Measurements from ENCODE around the gene MUC13.
A peak's percentile ranks its signal among the peaks of the same experiment; 100 is the strongest.

MUC13 gene

DNA sequence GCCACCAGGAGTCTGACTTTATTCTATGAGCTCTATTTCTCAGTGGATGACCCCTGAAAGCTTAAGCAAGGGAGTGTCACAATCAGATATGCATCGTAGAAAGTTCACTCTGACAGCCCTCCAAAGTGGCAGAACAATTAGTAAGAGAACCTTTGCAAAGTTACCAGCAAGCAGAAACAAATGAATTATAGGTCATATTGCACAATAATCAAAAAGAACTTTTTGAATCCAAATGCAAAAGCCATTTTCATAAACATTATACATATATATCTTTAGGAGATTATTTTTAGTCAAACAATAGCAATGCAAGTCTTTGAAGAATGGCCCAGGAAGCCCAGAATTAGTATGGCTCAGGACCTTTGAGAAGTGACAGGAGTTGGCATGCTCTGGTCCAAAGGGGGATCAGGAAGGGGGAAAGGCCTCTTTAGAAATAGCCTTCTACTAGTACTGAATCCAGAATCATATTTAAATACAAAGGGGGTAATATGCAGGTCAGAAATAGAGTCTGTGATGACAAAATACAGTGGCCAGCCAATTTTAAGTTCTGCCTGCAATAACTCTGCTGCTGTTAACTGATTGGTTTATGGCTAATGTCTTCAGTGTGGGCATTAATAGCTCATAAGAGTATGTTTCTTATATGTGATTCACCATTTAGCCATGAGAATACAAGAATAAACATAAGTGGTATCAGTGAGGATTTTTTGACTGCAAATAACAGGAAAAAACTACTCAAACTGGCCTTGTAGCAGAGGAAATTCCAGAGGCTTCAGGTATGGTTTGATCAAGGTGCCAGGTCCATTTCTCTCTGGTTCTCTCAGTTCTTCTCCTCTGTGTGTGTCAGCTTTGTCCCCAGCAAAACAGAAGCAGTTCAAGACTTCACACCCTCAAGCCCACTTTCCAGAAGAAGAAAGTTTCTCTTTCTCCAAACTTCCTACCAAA is 30.4 kb downstream of the MUC13 start:
- peaks cover 4 to 5% of the 10 kb centered on the region in 2 donors for H3K4me1 Mint-ChIP-seq
- ATAC-seq (replicated peaks), result no peak
- H3K27ac Mint-ChIP-seq, result no peak overlapping the region
- H3K4me3 Mint-ChIP-seq, result no peak overlapping the region
- no peaks in the 10 kb centered on the region for H3K9me3 Mint-ChIP-seq
- DNase-seq, result no peak
- no peaks in the 10 kb centered on the region for H3K36me3 Mint-ChIP-seq
- H3K27me3 Mint-ChIP-seq, result peaks cover 20 to 32% of the 10 kb centered on the region in 2 donors

DNA sequence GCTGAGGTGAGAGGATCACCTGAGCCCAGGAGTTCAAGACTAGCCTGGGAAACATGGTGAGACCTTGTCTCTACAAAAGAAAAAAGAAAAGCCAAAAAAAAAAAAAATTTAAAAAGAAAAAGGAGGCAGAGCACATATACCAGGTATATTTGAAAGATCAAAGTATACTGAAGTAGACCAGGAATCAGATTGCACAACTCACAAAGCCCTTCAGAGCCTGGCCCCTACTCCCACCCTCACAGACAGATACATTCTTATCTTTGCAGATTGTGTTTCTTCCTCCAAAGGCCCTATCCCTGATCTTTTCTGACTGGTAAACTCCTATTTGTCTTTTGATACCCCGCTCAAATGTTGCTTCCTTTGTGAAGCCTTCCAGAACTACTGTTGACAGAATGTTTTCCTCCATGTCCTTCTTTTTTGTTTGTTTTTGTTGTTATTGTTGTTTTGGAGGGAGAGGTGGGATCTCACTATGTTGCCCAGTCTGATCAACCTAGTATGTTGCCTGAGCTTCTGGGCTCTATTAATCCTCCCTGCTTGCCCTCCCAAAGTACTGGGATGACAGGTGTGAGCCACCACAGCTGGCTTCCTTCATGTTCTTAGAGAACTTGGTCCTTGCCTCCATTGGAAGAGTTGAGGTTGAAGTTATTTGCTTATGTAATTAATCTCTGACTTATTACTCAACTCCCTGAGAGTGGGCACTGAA is 37.6 kb downstream of the MUC13 start:
- H3K9me3 Mint-ChIP-seq, result no peaks in the 10 kb centered on the region
- H3K27me3 Mint-ChIP-seq, result peaks cover 5 to 16% of the 10 kb centered on the region in 2 donors
- H3K4me3 Mint-ChIP-seq, result no peak overlapping the region

DNA sequence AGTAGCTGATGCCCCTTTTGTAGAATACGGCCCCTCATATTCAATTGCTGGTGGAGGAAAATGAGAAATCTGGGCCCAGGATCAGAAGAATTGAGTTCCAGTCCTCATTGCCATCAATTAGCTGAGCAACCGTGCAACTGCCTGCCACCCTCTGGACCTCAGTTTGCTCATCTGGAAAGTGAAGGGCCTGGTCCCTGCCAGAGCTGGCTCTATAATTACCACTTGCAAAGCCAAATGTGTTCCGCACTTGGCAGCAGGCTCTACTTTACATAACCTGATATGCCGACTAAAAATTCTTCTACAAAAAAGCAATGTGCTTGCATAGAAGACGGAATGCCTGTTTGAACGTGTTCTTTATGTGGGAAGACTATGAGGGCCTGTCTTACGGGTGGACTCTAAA is 38.8 kb downstream of the MUC13 start:
- Mint-ChIP-seq H3K4me1 (peaks cover under 1 to 1% of the 10 kb centered on the region in 2 donors), H3K9me3 (no peaks in the 10 kb centered on the region), H3K36me3 (no peaks in the 10 kb centered on the region), H3K27ac (no peak overlapping the region), H3K4me3 (no peak overlapping the region), H3K27me3 (peaks cover 7 to 11% of the 10 kb centered on the region in 2 donors)
- no peak for DNase-seq
- no peak for ATAC-seq (replicated peaks)

More for the DNA sequence above, 37.6 kb downstream of the MUC13 start:
- H3K36me3 Mint-ChIP-seq, result no peaks in the 10 kb centered on the region
- no peak overlapping the region for H3K27ac Mint-ChIP-seq
- peaks cover 4 to 5% of the 10 kb centered on the region in 2 donors for H3K4me1 Mint-ChIP-seq
- no peak for ATAC-seq (replicated peaks)
- no peak for DNase-seq

DNA sequence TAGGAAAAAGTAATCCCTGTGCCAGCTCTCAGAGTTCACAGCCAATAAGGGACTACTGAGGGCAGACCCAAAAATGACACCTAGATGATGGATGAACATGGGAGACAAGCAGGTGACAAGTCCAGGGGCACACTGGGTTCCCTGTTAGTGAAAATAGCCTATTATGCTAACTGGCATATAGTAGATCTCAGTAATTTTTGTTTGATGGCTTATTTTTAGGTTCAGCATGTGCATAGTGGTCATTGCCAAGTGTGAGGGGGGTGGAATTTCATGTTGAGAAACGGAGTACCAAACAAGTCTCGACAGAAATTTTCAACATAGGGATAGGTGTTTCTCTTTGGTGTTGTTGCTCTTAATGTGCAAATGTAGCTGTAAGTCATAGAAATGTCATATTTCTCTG is 41.0 kb downstream of the MUC13 start:
- Mint-ChIP-seq H3K9me3 (no peaks in the 10 kb centered on the region), H3K27ac (no peak overlapping the region), H3K4me3 (no peak overlapping the region), H3K27me3 (peaks cover 15 to 21% of the 10 kb centered on the region in 2 donors), H3K4me1 (no peaks in the 10 kb centered on the region), H3K36me3 (no peaks in the 10 kb centered on the region)
- ATAC-seq (replicated peaks) (no peak), DNase-seq (no peak)

DNA sequence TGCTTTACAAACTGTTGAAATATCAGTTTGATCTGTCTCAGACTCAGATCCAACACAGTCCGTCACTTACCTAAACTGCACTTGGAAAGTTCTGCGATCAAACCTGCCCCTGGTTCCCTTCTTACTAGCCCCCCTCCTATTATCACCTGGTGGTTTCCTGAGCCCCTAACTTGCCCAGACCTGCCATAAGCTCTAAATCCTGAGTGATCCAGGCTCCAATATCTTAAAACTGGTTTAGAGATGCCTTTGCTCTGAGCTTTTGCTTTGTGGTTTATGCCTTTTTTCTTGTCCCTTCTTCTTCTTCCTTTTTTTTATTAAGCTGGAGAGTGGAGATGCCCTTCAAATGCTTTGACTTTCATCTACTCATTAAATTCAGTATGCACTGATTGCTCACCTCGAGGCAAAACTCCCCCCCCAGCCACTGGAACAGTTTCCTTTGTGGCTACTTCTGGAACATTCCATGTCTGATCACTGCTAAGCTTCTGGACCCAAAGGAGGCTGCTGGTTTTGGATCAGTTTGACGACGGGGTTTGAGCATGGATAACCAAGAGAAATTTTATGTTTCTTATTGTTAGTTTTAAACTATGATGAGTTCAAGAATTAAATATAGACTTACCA is 43.9 kb downstream of the MUC13 start:
- Mint-ChIP-seq H3K27me3 (peaks cover 34 to 36% of the 10 kb centered on the region in 2 donors), H3K9me3 (no peaks in the 10 kb centered on the region), H3K36me3 (no peaks in the 10 kb centered on the region), H3K27ac (no peak overlapping the region), H3K4me3 (no peak overlapping the region), H3K4me1 (peaks cover 4 to 16% of the 10 kb centered on the region in 2 donors)
- DNase-seq, result no peak
- ATAC-seq (replicated peaks), result no peak

GRCh38 chr3:124888482-124889441 is 45.8 kb downstream of the MUC13 start:
- no peaks in the 10 kb centered on the region for H3K9me3 Mint-ChIP-seq
- no peaks in the 10 kb centered on the region for H3K36me3 Mint-ChIP-seq
- no peak for ATAC-seq (replicated peaks)
- H3K27ac Mint-ChIP-seq, result no peak overlapping the region
- no peak for DNase-seq
- peaks cover 6 to 19% of the 10 kb centered on the region in 2 donors for H3K4me1 Mint-ChIP-seq
- no peak overlapping the region for H3K4me3 Mint-ChIP-seq
- peaks cover 46 to 47% of the 10 kb centered on the region in 2 donors for H3K27me3 Mint-ChIP-seq

- Mint-ChIP-seq H3K4me1 (peaks cover 6 to 19% of the 10 kb centered on the region in 2 donors), H3K27ac (no peak overlapping the region), H3K36me3 (no peaks in the 10 kb centered on the region), H3K4me3 (peak overlapping the region; percentile 77 to 84), H3K9me3 (no peaks in the 10 kb centered on the region), H3K27me3 (peaks cover 53 to 56% of the 10 kb centered on the region in 2 donors)
- no peak for DNase-seq
- ATAC-seq (replicated peaks), result no peak
Observed at GRCh38 chr3:124887932-124888298, 46.6 kb downstream of the MUC13 start.

DNA sequence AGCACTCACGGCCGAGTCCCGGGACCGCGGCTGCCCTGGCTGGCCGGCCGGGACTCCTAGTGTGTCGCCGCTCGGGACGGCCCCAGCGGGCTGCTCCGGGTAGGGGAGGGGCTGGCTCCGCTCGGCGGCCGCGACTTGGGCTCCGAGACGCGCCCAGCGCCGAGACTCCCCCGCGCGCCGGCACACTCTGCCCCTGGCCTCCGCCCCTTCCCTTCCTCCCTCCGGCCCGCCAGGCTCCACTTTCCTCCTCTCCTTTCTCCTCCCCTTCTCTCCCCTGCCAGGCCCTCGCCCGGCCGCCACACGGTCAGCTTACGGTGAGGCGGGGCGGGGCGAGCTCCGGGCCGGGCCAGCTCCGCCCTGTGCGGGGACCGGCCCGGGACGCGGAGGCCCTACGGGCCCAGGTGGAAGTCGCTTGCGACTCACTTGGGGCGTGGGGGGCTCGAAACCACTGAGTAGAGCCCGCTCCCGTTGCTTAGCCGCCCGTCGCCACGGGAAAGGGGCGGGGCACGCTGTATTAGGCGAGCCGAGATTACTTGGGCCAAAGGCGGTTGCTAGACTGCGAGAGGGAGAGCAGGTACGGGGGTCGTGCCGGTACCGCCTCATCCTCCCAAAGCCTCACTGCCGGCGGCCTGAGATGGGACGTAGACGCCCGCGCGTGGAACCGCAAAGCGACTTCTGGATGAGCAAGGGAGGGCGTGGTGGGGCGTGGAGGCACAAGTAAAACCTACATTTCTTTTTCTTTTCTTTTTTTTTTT is 47.2 kb downstream of the MUC13 start, which contains the start of gene ITGB5:
Gene ITGB5 (minus strand): TSS at position 189 of the 755 bp plus-strand sequence. CDS start 365 bp downstream, outside the sequence.
- H3K27ac Mint-ChIP-seq, result no peak within 1 kb of the TSS

DNA sequence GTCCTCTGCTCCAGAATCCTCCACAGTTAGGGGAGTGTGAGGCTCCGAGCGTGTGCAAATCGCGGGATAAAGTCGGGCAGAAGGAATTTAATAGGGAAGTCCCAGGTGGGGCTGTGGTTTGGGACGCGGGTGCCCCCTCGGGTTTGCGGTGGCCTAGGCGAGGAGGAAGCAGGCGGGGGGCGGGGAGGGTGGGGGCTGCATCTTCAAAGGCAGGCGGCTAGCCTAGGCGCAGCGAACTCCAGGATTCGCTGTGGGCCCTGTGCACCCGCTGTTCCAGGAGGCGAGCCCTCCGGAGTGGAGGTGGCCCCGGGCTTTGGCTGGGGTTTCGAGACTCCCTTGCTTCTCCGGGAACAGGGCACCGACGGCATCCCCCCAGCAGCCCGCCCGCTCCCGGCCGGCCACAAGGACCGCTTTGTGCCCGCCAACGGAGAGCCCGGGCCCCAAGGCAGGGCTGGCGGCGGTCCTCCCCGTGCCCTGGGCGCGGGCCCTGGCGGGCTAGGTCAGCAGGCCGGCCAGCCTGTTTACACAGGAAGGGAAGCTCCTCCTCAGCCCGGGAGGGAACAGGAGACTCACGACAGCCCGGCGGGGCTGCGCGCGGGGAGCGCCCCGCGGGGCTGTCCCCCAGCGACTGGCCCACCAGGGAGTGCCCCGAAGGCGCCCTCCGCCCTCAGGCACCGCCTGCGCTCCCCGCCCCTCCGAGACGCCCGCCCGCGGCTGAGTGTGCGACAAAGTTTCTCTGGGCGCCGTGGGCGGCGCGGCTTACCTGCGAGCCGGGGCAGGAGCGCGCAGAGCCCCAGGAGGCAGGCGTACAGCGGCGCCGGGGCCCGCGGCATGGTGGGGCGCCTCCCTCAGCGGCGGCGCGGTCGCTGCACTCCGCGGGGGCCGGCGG is 48.1 kb downstream of the MUC13 start:
- Mint-ChIP-seq H3K4me1 (peaks cover 6 to 19% of the 10 kb centered on the region in 2 donors), H3K27me3 (peaks cover 60 to 66% of the 10 kb centered on the region in 2 donors), H3K9me3 (no peaks in the 10 kb centered on the region), H3K4me3 (peak overlapping the region; percentile 63 to 77), H3K36me3 (no peaks in the 10 kb centered on the region), H3K27ac (no peak overlapping the region)
- ATAC-seq (replicated peaks), result peak; percentile 65
- DNase-seq, result peak; percentile 17

More for the DNA sequence above, 47.2 kb downstream of the MUC13 start, which contains the start of gene ITGB5:
- Mint-ChIP-seq H3K4me3 (peak within 1 kb of the TSS; percentile 77 to 84), H3K9me3 (no peaks in the 10 kb centered on the region), H3K36me3 (no peaks in the 10 kb centered on the region), H3K4me1 (peaks cover 6 to 19% of the 10 kb centered on the region in 2 donors), H3K27me3 (peaks cover 54 to 60% of the 10 kb centered on the region in 2 donors)
- DNase-seq (peak; percentile 35), ATAC-seq (replicated peaks) (peak; percentile 78)

DNA sequence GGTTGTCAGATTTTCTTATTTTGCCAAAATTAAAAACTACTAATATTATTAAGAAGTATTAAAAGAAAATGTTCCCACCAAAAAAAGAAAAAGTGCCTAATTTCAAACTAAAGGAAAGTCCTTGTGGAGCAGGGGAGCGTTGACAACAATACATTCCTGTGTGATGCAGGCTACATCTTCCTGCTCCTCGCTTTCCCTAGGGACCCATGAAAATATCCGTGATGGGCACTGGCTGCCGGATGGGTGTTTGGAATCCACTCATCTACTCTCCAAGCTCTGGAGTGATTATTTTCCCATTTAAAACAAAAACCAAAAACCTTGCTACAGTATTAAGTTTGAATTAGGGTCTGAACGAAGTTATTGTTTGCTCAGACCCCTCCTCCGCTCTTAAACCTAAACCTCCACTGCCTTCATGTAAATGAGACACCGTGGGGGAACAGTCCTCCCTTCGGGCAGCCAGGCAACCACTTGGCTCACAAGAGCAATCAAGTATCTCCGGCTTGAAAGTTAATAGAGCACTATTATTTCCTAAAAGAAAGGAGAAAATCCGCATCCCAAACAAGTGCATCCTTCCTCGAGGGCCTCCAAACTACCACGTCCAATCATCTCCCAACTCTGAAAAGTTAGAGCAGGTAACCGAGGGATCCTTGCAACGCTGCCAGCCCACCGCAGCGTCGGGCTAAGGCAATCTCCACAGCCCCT is 48.9 kb downstream of the MUC13 start:
- no peak for ATAC-seq (replicated peaks)
- H3K9me3 Mint-ChIP-seq, result no peaks in the 10 kb centered on the region
- H3K36me3 Mint-ChIP-seq, result no peaks in the 10 kb centered on the region
- peaks cover 6 to 19% of the 10 kb centered on the region in 2 donors for H3K4me1 Mint-ChIP-seq
- H3K4me3 Mint-ChIP-seq, result peak overlapping the region; percentile 50 to 63
- no peak for DNase-seq
- H3K27ac Mint-ChIP-seq, result no peak overlapping the region
- H3K27me3 Mint-ChIP-seq, result peaks cover 57 to 58% of the 10 kb centered on the region in 2 donors

- DNase-seq (no peak), ATAC-seq (replicated peaks) (no peak)
- Mint-ChIP-seq H3K4me1 (peaks cover 6 to 19% of the 10 kb centered on the region in 2 donors), H3K9me3 (no peaks in the 10 kb centered on the region), H3K36me3 (no peaks in the 10 kb centered on the region), H3K27me3 (peaks cover 53% of the 10 kb centered on the region in 2 donors), H3K27ac (no peak overlapping the region), H3K4me3 (peak overlapping the region in 1 of 2 donors; percentile 11)
Observed at GRCh38 chr3:124884474-124885101, 50.0 kb downstream of the MUC13 start.

Data from stimulated activated naive B cell treated with anti-CD40 and anti-IgM and Interleukin-4, amounts not matched to agents 10 μg/mL and 1 μg/mL and 100 μg/mL, for 72 hours (primary cell).